ENCODE measurements around the gene RTP5.
A peak's percentile ranks its signal among the peaks of the same experiment; 100 is the strongest.

RTP5 gene

GRCh38 chr2:241891988-241892298 lies 22.4 kb downstream of the RTP5 start:
- no peak overlapping the region for H3K4me3 ChIP-seq (ENCODE audit: insufficient read depth, low read depth, low read length)
- WGBS, 2 experiments = 88 to 92% methylated on average over 3 of the region's 3 CpGs
- no peaks in the 10 kb centered on the region for H3K27me3 ChIP-seq (ENCODE audit: control insufficient read depth, insufficient read depth, low read length, poor library complexity, severe bottlenecking)
- peaks cover 5% of the 10 kb centered on the region for H3K4me1 ChIP-seq (ENCODE audit: control insufficient read depth, insufficient read depth, low read length)
- no peaks in the 10 kb centered on the region for H3K36me3 ChIP-seq (ENCODE audit: control insufficient read depth, insufficient read depth, low read length)
- no peaks in the 10 kb centered on the region for H3K9me3 ChIP-seq (ENCODE audit: control insufficient read depth, low read length)
- no peak overlapping the region for H3K27ac ChIP-seq (ENCODE audit: insufficient read depth, low read depth, low read length, poor library complexity, severe bottlenecking)

GRCh38 chr2:241892299-241893137 lies 23.0 kb downstream of the RTP5 start:
- Histone ChIP-seq H3K9me3 (ENCODE audit: control insufficient read depth, low read length) (no peaks in the 10 kb centered on the region), H3K36me3 (ENCODE audit: control insufficient read depth, insufficient read depth, low read length) (no peaks in the 10 kb centered on the region), H3K4me3 (ENCODE audit: insufficient read depth, low read depth, low read length) (no peak overlapping the region), H3K27ac (ENCODE audit: insufficient read depth, low read depth, low read length, poor library complexity, severe bottlenecking) (no peak overlapping the region), H3K4me1 (ENCODE audit: control insufficient read depth, insufficient read depth, low read length) (peaks cover 5% of the 10 kb centered on the region), H3K27me3 (ENCODE audit: control insufficient read depth, insufficient read depth, low read length, poor library complexity, severe bottlenecking) (no peaks in the 10 kb centered on the region)
- 92% methylated on average over 22 of the region's 22 CpGs for WGBS, 2 experiments

GRCh38 chr2:241893265-241893664 lies 23.7 kb downstream of the RTP5 start:
- no peaks in the 10 kb centered on the region for H3K36me3 ChIP-seq (ENCODE audit: control insufficient read depth, insufficient read depth, low read length)
- no peak overlapping the region for H3K4me3 ChIP-seq (ENCODE audit: insufficient read depth, low read depth, low read length)
- H3K27ac ChIP-seq (ENCODE audit: insufficient read depth, low read depth, low read length, poor library complexity, severe bottlenecking) = no peak overlapping the region
- H3K27me3 ChIP-seq (ENCODE audit: control insufficient read depth, insufficient read depth, low read length, poor library complexity, severe bottlenecking) = no peaks in the 10 kb centered on the region
- 85 to 86% methylated on average over 16 of the region's 16 CpGs for WGBS, 2 experiments
- no peaks in the 10 kb centered on the region for H3K9me3 ChIP-seq (ENCODE audit: control insufficient read depth, low read length)
- peaks cover 5% of the 10 kb centered on the region for H3K4me1 ChIP-seq (ENCODE audit: control insufficient read depth, insufficient read depth, low read length)

- Histone ChIP-seq H3K4me1 (ENCODE audit: control insufficient read depth, insufficient read depth, low read length) (peaks cover 9% of the 10 kb centered on the region), H3K36me3 (ENCODE audit: control insufficient read depth, insufficient read depth, low read length) (no peaks in the 10 kb centered on the region), H3K27ac (ENCODE audit: insufficient read depth, low read depth, low read length, poor library complexity, severe bottlenecking) (no peak overlapping the region), H3K9me3 (ENCODE audit: control insufficient read depth, low read length) (no peaks in the 10 kb centered on the region), H3K27me3 (ENCODE audit: control insufficient read depth, insufficient read depth, low read length, poor library complexity, severe bottlenecking) (no peaks in the 10 kb centered on the region), H3K4me3 (ENCODE audit: insufficient read depth, low read depth, low read length) (no peak overlapping the region)
- 86 to 90% methylated on average over 23 of the region's 23 CpGs for WGBS, 2 experiments
Measured at GRCh38 chr2:241894056-241894641, 24.6 kb downstream of the RTP5 start.

- Histone ChIP-seq H3K27me3 (ENCODE audit: control insufficient read depth, insufficient read depth, low read length, poor library complexity, severe bottlenecking) (no peaks in the 10 kb centered on the region), H3K27ac (ENCODE audit: insufficient read depth, low read depth, low read length, poor library complexity, severe bottlenecking) (no peak overlapping the region), H3K4me1 (ENCODE audit: control insufficient read depth, insufficient read depth, low read length) (peaks cover 12% of the 10 kb centered on the region), H3K9me3 (ENCODE audit: control insufficient read depth, low read length) (no peaks in the 10 kb centered on the region), H3K36me3 (ENCODE audit: control insufficient read depth, insufficient read depth, low read length) (no peaks in the 10 kb centered on the region), H3K4me3 (ENCODE audit: insufficient read depth, low read depth, low read length) (no peak overlapping the region)
- WGBS, 2 experiments = 92 to 93% methylated on average over 28 of the region's 28 CpGs
Measured at GRCh38 chr2:241894681-241895426, 25.3 kb downstream of the RTP5 start.

- Histone ChIP-seq H3K4me1 (ENCODE audit: control insufficient read depth, insufficient read depth, low read length) (peaks cover 12% of the 10 kb centered on the region), H3K4me3 (ENCODE audit: insufficient read depth, low read depth, low read length) (no peak overlapping the region), H3K9me3 (ENCODE audit: control insufficient read depth, low read length) (no peaks in the 10 kb centered on the region), H3K36me3 (ENCODE audit: control insufficient read depth, insufficient read depth, low read length) (no peaks in the 10 kb centered on the region), H3K27ac (ENCODE audit: insufficient read depth, low read depth, low read length, poor library complexity, severe bottlenecking) (peak overlapping the region; percentile 6), H3K27me3 (ENCODE audit: control insufficient read depth, insufficient read depth, low read length, poor library complexity, severe bottlenecking) (no peaks in the 10 kb centered on the region)
- 85 to 87% methylated on average over 11 of the region's 11 CpGs for WGBS, 2 experiments
Measured at GRCh38 chr2:241895427-241895711, 25.8 kb downstream of the RTP5 start.

- no peaks in the 10 kb centered on the region for H3K36me3 ChIP-seq (ENCODE audit: control insufficient read depth, insufficient read depth, low read length)
- H3K27me3 ChIP-seq (ENCODE audit: control insufficient read depth, insufficient read depth, low read length, poor library complexity, severe bottlenecking) = peaks cover 5% of the 10 kb centered on the region
- WGBS, 2 experiments = 80 to 85% methylated on average over 26 of the region's 26 CpGs
- no peak overlapping the region for H3K4me3 ChIP-seq (ENCODE audit: insufficient read depth, low read depth, low read length)
- H3K9me3 ChIP-seq (ENCODE audit: control insufficient read depth, low read length) = no peaks in the 10 kb centered on the region
- H3K27ac ChIP-seq (ENCODE audit: insufficient read depth, low read depth, low read length, poor library complexity, severe bottlenecking) = peak overlapping the region; percentile 6
- H3K4me1 ChIP-seq (ENCODE audit: control insufficient read depth, insufficient read depth, low read length) = peaks cover 15% of the 10 kb centered on the region
Measured at GRCh38 chr2:241895712-241896641, 26.4 kb downstream of the RTP5 start.

- WGBS, 2 experiments = 92 to 96% methylated on average over 10 of the region's 10 CpGs
- peaks cover 23% of the 10 kb centered on the region for H3K4me1 ChIP-seq (ENCODE audit: control insufficient read depth, insufficient read depth, low read length)
- H3K36me3 ChIP-seq (ENCODE audit: control insufficient read depth, insufficient read depth, low read length) = no peaks in the 10 kb centered on the region
- no peak overlapping the region for H3K27ac ChIP-seq (ENCODE audit: insufficient read depth, low read depth, low read length, poor library complexity, severe bottlenecking)
- H3K27me3 ChIP-seq (ENCODE audit: control insufficient read depth, insufficient read depth, low read length, poor library complexity, severe bottlenecking) = peaks cover 13% of the 10 kb centered on the region
- H3K9me3 ChIP-seq (ENCODE audit: control insufficient read depth, low read length) = no peaks in the 10 kb centered on the region
- no peak overlapping the region for H3K4me3 ChIP-seq (ENCODE audit: insufficient read depth, low read depth, low read length)
Measured at GRCh38 chr2:241896746-241897201, 27.2 kb downstream of the RTP5 start.

GRCh38 chr2:241897231-241897916 lies 27.8 kb downstream of the RTP5 start:
- H3K36me3 ChIP-seq (ENCODE audit: control insufficient read depth, insufficient read depth, low read length) = no peaks in the 10 kb centered on the region
- WGBS, 2 experiments = 83 to 89% methylated on average over 17 of the region's 17 CpGs
- H3K27ac ChIP-seq (ENCODE audit: insufficient read depth, low read depth, low read length, poor library complexity, severe bottlenecking) = no peak overlapping the region
- H3K9me3 ChIP-seq (ENCODE audit: control insufficient read depth, low read length) = no peaks in the 10 kb centered on the region
- peaks cover 18% of the 10 kb centered on the region for H3K27me3 ChIP-seq (ENCODE audit: control insufficient read depth, insufficient read depth, low read length, poor library complexity, severe bottlenecking)
- peaks cover 23% of the 10 kb centered on the region for H3K4me1 ChIP-seq (ENCODE audit: control insufficient read depth, insufficient read depth, low read length)
- no peak overlapping the region for H3K4me3 ChIP-seq (ENCODE audit: insufficient read depth, low read depth, low read length)
